PFSK-1 (cell line): ENCODE results near the gene MRPS12.

Source experiments
- FOXP2 ChIP-seq: optimal IDR thresholded peaks from 2 replicates; pipeline ENCODE3; 2011; ENCODE audit warnings: borderline replicate concordance, control low read depth, inconsistent platforms; ENCODE audit not compliant: insufficient read depth; ENCODE audit errors: extremely low read length, extremely low read depth
- POLR2AphosphoS5 ChIP-seq: IDR thresholded peaks from 2 replicates; pipeline ENCODE4 v1.6.1; 2012; ENCODE audit warnings: low read depth, mild to moderate bottlenecking, control low read depth, low read length, moderate library complexity
- SIN3A ChIP-seq: IDR thresholded peaks from 2 replicates; pipeline ENCODE4 v1.6.1; 2012; ENCODE audit warnings: mild to moderate bottlenecking, low read length, moderate library complexity, borderline replicate concordance; ENCODE audit not compliant: insufficient read depth
- TAF1 ChIP-seq: IDR thresholded peaks from 2 replicates; pipeline ENCODE4 v1.6.1; 2012; ENCODE audit warnings: low read length, control low read depth, borderline replicate concordance; ENCODE audit not compliant: insufficient read depth
- TF ChIP-seq, protein P1 (sequence below), 2 experiments: IDR thresholded peaks; 2 replicates each; pipeline versions ENCODE4 v1.6.1 to v1.8.0; 2011 to 2012; ENCODE audit warnings: low read depth in 2 of 2, low read length in 2 of 2, control low read depth in 1 of 2, inconsistent platforms in 1 of 2, mild to moderate bottlenecking in 1 of 2, moderate library complexity in 1 of 2; ENCODE audit not compliant: insufficient read depth in 1 of 2

MRPS12 gene

DNA sequence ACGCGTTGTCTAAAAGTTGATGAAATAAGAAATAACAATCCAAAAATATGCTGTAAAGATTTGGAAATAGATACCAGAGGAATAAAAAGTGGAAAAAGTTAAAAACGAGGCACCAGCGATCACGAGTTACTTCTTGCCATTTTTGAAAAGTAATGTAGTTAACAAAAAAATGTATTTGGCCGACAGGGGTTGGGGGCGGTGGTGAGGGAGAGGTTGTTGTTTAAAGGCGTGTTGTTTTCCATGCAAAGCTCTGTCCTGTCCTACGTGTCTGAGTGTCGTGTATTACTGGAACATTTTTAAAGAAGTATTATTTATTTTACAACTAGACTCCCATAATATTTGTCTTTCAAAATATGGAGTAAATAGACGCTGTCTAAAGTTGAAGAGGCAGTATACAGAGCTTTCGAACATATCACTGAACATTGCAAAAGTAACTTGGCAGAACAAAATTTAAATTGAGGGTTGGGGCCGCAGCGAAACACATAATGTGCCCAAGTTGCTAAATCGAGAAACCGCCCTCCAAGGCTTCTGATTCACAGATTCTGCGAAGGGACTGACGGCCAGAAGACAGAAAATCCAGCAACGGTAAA lies 44.0 kb downstream of the MRPS12 start:
- TF ChIP-seq, protein P1, sequence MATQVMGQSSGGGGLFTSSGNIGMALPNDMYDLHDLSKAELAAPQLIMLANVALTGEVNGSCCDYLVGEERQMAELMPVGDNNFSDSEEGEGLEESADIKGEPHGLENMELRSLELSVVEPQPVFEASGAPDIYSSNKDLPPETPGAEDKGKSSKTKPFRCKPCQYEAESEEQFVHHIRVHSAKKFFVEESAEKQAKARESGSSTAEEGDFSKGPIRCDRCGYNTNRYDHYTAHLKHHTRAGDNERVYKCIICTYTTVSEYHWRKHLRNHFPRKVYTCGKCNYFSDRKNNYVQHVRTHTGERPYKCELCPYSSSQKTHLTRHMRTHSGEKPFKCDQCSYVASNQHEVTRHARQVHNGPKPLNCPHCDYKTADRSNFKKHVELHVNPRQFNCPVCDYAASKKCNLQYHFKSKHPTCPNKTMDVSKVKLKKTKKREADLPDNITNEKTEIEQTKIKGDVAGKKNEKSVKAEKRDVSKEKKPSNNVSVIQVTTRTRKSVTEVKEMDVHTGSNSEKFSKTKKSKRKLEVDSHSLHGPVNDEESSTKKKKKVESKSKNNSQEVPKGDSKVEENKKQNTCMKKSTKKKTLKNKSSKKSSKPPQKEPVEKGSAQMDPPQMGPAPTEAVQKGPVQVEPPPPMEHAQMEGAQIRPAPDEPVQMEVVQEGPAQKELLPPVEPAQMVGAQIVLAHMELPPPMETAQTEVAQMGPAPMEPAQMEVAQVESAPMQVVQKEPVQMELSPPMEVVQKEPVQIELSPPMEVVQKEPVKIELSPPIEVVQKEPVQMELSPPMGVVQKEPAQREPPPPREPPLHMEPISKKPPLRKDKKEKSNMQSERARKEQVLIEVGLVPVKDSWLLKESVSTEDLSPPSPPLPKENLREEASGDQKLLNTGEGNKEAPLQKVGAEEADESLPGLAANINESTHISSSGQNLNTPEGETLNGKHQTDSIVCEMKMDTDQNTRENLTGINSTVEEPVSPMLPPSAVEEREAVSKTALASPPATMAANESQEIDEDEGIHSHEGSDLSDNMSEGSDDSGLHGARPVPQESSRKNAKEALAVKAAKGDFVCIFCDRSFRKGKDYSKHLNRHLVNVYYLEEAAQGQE (IDR thresholded peaks at IDR 0.05; ENCODE audit: insufficient read depth in 1 of 2, low read depth in 2 of 2, low read length in 2 of 2), result no peak

DNA sequence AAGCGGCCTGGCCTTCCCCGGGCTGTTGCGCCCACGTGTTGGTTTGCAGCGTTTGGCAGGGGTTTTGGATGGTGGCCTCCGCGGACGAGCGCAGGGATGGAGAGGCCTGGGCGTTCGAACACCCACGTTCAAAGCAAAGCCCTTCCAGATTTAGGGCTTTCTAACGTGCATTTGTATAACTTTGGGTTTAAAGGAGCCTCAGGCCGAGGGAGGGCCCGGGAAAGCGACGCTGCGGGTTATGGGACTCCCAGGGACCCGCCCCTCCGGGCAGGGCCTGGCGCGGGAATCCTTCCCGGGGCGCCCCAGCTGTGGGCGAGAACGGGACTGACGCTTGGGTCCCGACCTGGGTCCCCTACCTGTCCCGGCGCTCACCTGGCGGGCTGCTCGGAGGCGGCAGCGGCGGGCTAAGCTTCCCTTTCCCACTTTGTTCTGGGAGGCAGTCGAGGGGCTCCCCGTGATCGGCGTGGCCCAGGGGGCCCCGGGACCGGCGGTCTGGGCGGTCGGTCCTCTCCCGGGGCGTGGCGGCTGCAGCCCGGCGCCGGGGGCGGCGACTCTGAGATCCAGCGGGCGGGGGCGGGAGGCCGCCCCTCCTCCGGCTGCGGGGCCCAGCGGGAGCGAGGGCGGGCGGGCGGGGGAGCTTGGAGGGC lies 44.6 kb downstream of the MRPS12 start, which contains the start of gene FBXO17:
FBXO17 (minus strand) TSS at position 529 of the 647 bp plus-strand sequence. CDS start 25,423 bp downstream, outside the sequence.
- TF ChIP-seq POLR2AphosphoS5, result no peak
- TF ChIP-seq SIN3A, result no peak
- TF ChIP-seq, protein P1 (IDR thresholded peaks at IDR 0.05; ENCODE audit: insufficient read depth in 1 of 2, low read depth in 2 of 2, low read length in 2 of 2), result no peak
- no peak for TF ChIP-seq TAF1
- no peak for TF ChIP-seq FOXP2

DNA sequence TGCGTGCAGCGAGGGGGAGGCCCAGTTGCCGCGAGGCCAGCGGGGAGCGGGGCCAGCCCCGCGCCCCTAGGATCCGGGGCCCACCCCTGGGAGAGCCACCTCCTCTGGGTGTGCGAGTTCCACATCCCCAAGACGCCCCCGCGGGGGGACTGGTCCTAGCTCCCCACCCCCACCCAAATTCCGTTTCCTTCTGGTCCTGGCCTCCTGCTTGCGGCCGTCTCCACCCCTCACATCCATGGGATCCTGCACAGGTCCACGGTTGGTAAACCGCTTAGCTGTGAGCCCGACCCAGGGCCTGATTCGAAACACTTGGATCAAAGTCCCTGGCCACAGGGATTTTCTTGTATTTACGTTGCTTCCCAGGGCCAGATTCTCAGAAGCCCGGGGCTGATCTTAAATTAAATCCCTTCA lies 45.1 kb downstream of the MRPS12 start:
- TF ChIP-seq, protein P1 (IDR thresholded peaks at IDR 0.05; ENCODE audit: insufficient read depth in 1 of 2, low read depth in 2 of 2, low read length in 2 of 2), result no peak
- TF ChIP-seq FOXP2 (no peak), TAF1 (no peak), POLR2AphosphoS5 (no peak), SIN3A (no peak)

DNA sequence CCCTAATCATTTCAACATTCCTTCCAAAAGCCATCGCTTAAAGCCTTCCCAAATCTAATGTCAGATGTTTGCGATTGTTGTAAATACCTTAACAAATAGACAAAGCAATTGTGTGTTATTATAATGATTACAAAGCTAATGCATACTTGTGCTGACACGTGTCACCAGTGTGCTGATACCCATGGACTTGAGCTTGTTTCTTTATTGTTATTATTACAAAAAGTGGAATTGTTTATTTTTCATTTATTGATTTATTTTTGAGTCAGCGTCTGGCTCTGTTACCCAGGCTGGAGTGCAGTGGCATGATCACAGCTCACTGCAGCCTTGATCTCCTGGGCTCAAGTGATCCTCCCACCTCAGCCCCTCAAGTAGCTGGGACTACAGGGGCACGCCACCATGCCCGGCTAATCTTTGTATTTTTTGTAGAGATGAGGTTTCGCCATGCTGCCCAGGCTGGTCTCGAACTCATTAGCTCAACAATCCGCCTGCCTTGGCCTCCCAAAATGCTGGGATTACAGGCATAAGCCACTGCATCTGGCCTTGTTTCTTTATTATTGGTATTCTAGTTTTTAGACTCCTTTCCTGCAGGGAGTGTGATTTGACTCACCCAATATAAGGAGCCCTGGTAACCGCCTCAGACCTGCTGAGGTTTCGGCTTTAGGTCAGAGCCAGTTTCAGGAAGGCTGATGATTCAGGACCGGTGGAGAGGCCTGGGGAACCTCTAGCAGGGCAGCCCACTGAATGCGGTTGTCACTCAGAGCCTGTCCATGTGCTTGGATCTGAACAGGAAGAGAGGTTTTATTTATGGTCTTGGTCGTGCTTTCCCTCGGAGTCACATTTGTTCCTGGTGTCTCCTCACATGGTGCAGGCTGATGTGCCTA lies 46.9 kb downstream of the MRPS12 start:
- no peak for TF ChIP-seq TAF1
- TF ChIP-seq, protein P1 (IDR thresholded peaks at IDR 0.05; ENCODE audit: insufficient read depth in 1 of 2, low read depth in 2 of 2, low read length in 2 of 2), result no peak
- no peak for TF ChIP-seq POLR2AphosphoS5
- no peak for TF ChIP-seq FOXP2
- TF ChIP-seq SIN3A, result no peak
